ENCODE results near the gene ASTN2. TPM values are rescaled to one million over a fixed set of nuclear protein-coding genes. Genes with fewer than 3 reads are reported as not detected.

The ASTN2 gene
- total RNA-seq, 6 experiments from 2014 or later: 0.91 to 3.1 (median 2.5) TPM

DNA sequence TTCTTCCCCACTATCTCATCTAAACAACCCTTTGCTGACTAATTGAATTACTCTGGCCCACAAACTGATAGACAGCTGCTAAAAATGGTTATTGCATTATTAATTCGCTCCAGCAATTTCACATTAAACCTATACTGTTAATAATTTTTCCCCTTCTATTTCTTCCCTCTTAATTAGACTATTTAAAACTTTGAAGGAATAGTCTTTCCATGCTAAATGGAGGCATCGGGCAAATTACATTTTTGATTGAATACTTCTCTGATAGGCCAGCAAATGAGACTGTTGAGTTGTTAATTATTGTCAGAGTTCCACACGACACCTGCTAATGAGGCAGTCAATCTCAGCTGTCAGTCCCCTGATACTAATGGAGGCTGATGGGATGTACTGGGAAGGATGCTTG is 485.2 kb downstream of the ASTN2 start:
- no peaks in the 10 kb centered on the region for H3K4me1 ChIP-seq
- H3K36me3 ChIP-seq: no peaks in the 10 kb centered on the region
- TF ChIP-seq POLR2A (IDR thresholded peaks at IDR 0.05): no peak
- TF ChIP-seq, protein P1, sequence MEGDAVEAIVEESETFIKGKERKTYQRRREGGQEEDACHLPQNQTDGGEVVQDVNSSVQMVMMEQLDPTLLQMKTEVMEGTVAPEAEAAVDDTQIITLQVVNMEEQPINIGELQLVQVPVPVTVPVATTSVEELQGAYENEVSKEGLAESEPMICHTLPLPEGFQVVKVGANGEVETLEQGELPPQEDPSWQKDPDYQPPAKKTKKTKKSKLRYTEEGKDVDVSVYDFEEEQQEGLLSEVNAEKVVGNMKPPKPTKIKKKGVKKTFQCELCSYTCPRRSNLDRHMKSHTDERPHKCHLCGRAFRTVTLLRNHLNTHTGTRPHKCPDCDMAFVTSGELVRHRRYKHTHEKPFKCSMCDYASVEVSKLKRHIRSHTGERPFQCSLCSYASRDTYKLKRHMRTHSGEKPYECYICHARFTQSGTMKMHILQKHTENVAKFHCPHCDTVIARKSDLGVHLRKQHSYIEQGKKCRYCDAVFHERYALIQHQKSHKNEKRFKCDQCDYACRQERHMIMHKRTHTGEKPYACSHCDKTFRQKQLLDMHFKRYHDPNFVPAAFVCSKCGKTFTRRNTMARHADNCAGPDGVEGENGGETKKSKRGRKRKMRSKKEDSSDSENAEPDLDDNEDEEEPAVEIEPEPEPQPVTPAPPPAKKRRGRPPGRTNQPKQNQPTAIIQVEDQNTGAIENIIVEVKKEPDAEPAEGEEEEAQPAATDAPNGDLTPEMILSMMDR (IDR thresholded peaks at IDR 0.05): no peak
- no peaks in the 10 kb centered on the region for H3K9me3 ChIP-seq
- intact Hi-C loops (cut with DNase I): no loop called here
- no peak for DNase-seq
- no peak for ATAC-seq
- no peak overlapping the region for H3K27ac ChIP-seq
- H3K4me3 ChIP-seq: no peak overlapping the region
- no peaks in the 10 kb centered on the region for H3K27me3 ChIP-seq
- 35% methylated on average over 3 of the region's 3 CpGs for WGBS (ENCODE audit: insufficient coverage, low coverage, low lambda C conversion rate, missing lambda C conversion rate)

DNA sequence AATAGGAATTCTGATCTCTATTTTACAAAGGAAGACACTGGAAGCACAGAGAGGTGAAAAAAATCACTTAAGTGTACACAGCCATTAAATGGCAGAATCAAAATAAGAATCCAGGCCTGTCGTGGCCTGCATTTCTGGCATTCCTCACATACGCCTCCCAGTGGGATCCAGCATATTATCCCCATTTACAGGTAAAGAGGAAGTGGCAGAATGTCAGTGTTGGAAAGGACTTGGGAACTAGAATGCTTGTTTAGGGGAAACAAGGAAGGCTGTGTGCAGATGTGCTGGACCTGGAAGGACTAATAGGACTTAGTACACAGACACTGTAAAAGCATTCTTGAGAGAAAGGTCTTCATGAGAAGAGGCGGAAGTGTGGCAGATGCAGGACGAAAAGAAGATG is 486.0 kb downstream of the ASTN2 start:
- Histone ChIP-seq H3K27me3 (no peaks in the 10 kb centered on the region), H3K27ac (no peak overlapping the region), H3K9me3 (no peaks in the 10 kb centered on the region), H3K4me1 (no peaks in the 10 kb centered on the region), H3K4me3 (no peak overlapping the region), H3K36me3 (no peaks in the 10 kb centered on the region)
- intact Hi-C loops (cut with DNase I): no loop called here
- ATAC-seq: no peak
- no peak for DNase-seq
- TF ChIP-seq, protein P1 (IDR thresholded peaks at IDR 0.05): no peak
- TF ChIP-seq POLR2A (IDR thresholded peaks at IDR 0.05): no peak
- 47% methylated on average over 4 of the region's 4 CpGs for WGBS (ENCODE audit: insufficient coverage, low coverage, low lambda C conversion rate, missing lambda C conversion rate)

DNA sequence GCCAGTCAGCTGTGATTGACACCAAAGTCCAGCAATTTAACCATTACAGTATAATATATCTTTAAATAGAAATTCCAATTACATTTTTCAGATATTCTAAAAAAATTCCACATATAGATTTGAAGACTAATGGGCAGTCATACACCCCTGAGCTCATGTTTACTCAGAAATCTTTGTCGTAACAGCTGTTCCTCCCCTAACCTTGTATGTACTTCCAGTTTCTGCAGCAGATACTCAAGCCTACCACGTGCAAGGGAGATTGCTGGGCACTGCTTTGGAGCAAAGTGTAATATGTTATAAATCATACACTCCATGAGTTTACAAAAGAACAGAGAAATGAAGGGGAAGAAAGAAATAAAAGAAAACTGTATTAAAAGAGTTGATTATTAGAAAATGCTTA is 486.6 kb downstream of the ASTN2 start:
- 32% methylated on average over 2 of the region's 2 CpGs for WGBS (ENCODE audit: insufficient coverage, low coverage, low lambda C conversion rate, missing lambda C conversion rate)
- intact Hi-C loops (cut with DNase I): no loop called here
- no peak for ATAC-seq

DNA sequence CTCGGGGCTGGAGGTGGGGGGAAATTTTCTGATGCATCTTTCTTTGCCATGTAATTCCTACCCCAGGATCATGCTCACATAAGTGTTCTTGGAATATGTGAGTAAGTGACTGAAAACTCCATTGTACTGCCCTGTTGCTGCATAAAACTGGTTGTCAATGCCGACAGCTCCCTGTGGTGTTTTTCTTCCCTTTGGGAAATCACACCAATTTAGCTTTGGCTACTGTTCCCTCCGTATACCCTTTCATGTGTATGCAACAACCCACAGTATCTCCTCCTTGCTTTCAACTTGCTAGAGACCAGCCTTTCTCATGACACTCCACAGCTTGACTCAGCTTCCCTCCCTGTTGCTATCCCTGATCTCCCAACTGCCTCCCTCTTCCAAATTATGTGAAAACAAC is 487.1 kb downstream of the ASTN2 start:
- intact Hi-C loops (cut with DNase I): no loop called here
- no peak for DNase-seq
- no peak overlapping the region for H3K27ac ChIP-seq
- H3K9me3 ChIP-seq: no peaks in the 10 kb centered on the region
- no peak for ATAC-seq
- WGBS (ENCODE audit: insufficient coverage, low coverage, low lambda C conversion rate, missing lambda C conversion rate): 45% methylated on average over 2 of the region's 3 CpGs
- H3K4me1 ChIP-seq: no peaks in the 10 kb centered on the region
- no peaks in the 10 kb centered on the region for H3K27me3 ChIP-seq
- TF ChIP-seq, protein P1 (IDR thresholded peaks at IDR 0.05): no peak
- TF ChIP-seq POLR2A (IDR thresholded peaks at IDR 0.05): no peak
- H3K4me3 ChIP-seq: no peak overlapping the region
- H3K36me3 ChIP-seq: no peaks in the 10 kb centered on the region

More for the DNA sequence above, 486.6 kb downstream of the ASTN2 start:
- H3K4me3 ChIP-seq: no peak overlapping the region
- no peak for TF ChIP-seq POLR2A (IDR thresholded peaks at IDR 0.05)
- TF ChIP-seq, protein P1 (IDR thresholded peaks at IDR 0.05): no peak
- no peaks in the 10 kb centered on the region for H3K4me1 ChIP-seq
- H3K9me3 ChIP-seq: no peaks in the 10 kb centered on the region
- H3K36me3 ChIP-seq: no peaks in the 10 kb centered on the region
- H3K27ac ChIP-seq: no peak overlapping the region
- H3K27me3 ChIP-seq: no peaks in the 10 kb centered on the region
- no peak for DNase-seq

DNA sequence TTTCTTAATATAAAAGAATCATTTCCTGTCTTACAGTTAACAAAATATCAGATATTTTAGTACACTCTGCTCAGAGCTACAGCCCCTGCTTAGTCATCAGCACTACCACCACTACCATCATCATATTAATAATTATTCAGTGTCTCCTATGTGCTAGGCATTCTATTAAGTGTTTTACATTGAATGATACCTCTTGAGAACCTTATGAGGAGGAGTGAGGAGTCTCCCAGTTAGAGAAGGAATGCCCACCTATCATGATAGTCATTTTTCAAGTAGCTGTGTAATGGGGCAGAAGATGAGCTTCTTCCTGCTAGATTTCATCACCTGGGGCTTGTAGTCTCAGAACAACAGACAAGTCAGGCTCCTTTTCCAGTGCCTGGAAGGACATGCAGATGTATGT is 489.7 kb downstream of the ASTN2 start:
- Histone ChIP-seq H3K4me3 (no peak overlapping the region), H3K36me3 (no peaks in the 10 kb centered on the region), H3K9me3 (no peaks in the 10 kb centered on the region), H3K4me1 (no peaks in the 10 kb centered on the region), H3K27ac (no peak overlapping the region), H3K27me3 (no peaks in the 10 kb centered on the region)
- intact Hi-C loops (cut with DNase I): no loop called here
- TF ChIP-seq, protein P1 (IDR thresholded peaks at IDR 0.05): no peak
- no peak for TF ChIP-seq POLR2A (IDR thresholded peaks at IDR 0.05)
- no peak for ATAC-seq
- DNase-seq: no peak

All from right lobe of liver (tissue), 6 donors.